Fibroblast of pulmonary artery (primary cell): Measurements from ENCODE around the gene COL21A1.
A peak's percentile ranks its signal among the peaks of the same experiment; 100 is the strongest.
"Not testable (repeated sequence)": the region's sequence is repeated elsewhere in the genome, so short reads cannot be mapped to it uniquely, and the experiment has no call there.

Source experiments
- DNase-seq: peaks from one replicate; pipeline ENCODE4 v3.0.0-alpha.2; 2010; ENCODE audit warnings: low read depth
- H3K4me3 ChIP-seq: replicated peaks from 2 replicates; pipeline ENCODE4 v1.5.1; 2011; ENCODE audit warnings: low read depth, mild to moderate bottlenecking, control low read depth, low read length, moderate library complexity
- CTCF ChIP-seq: IDR thresholded peaks from 2 replicates; pipeline ENCODE4 v1.5.1; 2011; ENCODE audit warnings: mild to moderate bottlenecking, control low read depth, low read length, inconsistent platforms; ENCODE audit errors: missing control alignments

The COL21A1 gene

GRCh38 chr6:56266011-56266410, 18.6 kb upstream of the COL21A1 start:
- no peak overlapping the region for H3K4me3 ChIP-seq
- DNase-seq: no peak
- no peak for TF ChIP-seq CTCF

GRCh38 chr6:56263596-56264315, 16.4 kb upstream of the COL21A1 start:
- no peak for DNase-seq
- no peak for TF ChIP-seq CTCF
- H3K4me3 ChIP-seq: no peak overlapping the region

GRCh38 chr6:56260593-56260992, 13.2 kb upstream of the COL21A1 start:
- not testable (repeated sequence) for H3K4me3 ChIP-seq, DNase-seq

- peak; percentile 71 for DNase-seq
- no peak for TF ChIP-seq CTCF
- H3K4me3 ChIP-seq: no peak overlapping the region
Measured at GRCh38 chr6:56259234-56260077, 12.1 kb upstream of the COL21A1 start.

- H3K4me3 ChIP-seq: no peak overlapping the region
- peak; percentile 20 for DNase-seq
- TF ChIP-seq CTCF: no peak
Measured at GRCh38 chr6:56255349-56255748, 8.0 kb upstream of the COL21A1 start.

- no peak for TF ChIP-seq CTCF
- no peak overlapping the region for H3K4me3 ChIP-seq
- no peak for DNase-seq
Measured at GRCh38 chr6:56250266-56250665, 2.9 kb upstream of the COL21A1 start.

- peak overlapping the region; percentile 46 for H3K4me3 ChIP-seq
- no peak for DNase-seq
- TF ChIP-seq CTCF: no peak
Measured at GRCh38 chr6:56247654-56248122, 308 bp upstream of the COL21A1 start.
